DND-41 (cell line): ENCODE data around the gene CASR.

Experiments used
- EZH2 ChIP-seq: IDR thresholded peaks from 3 replicates; pipeline ENCODE4 v1.6.1; 2012; ENCODE audit warnings: borderline replicate concordance, low read depth, mild to moderate bottlenecking, moderate library complexity, low read length, inconsistent platforms; ENCODE audit not compliant: severe bottlenecking
- TF ChIP-seq, protein P1 (sequence below): IDR thresholded peaks from 2 replicates; pipeline ENCODE4 v1.5.1; 2012; ENCODE audit warnings: borderline replicate concordance, low read length, moderate library complexity, mild to moderate bottlenecking; ENCODE audit not compliant: poor library complexity, severe bottlenecking; ENCODE audit errors: extremely low read depth

DNA sequence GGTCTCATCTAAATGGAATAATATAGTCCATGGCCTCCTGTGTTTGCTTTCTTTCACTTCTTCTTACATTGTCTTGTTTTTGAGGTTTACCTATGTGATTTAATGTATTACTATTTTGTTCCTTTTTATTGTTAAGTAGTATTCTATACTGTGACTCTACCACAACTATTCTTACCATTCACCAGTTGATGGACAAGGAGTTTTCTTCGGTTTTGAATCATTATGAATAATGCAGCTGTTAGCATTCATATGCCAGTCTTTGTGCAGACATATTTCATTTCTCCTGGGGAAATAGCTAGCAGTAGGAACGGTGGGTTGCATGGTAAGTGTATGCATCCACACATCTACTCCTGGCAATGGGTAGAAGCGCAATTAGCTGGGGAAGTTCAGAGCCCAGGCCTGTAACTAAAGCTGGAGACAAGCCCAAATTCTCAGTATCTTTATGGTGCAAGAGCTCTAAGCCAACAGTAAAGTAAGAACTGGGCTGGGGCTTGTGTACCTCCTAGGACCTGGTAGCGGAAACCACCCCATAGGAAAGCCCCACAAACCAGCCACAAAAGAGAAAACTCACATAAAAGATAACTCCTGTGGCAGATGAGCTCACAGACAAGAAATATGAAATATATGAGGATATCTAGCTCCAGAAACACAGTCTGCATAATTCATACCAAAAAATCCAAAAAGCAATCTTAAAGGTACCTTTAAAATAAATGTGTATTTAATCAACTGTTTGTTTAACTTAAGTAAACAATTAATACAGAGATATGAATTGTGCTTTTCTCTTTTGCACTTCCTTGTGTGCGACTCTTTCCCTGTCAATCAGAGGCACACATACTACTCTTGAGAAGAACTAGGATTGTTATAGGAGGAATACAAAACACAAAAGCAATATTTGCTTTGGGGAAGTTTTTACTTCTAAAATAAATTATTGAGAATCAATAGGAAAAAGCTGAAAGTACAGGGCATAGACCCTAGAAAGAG is 138.9 kb downstream of the CASR start:
- no peak for TF ChIP-seq EZH2
- TF ChIP-seq, protein P1, sequence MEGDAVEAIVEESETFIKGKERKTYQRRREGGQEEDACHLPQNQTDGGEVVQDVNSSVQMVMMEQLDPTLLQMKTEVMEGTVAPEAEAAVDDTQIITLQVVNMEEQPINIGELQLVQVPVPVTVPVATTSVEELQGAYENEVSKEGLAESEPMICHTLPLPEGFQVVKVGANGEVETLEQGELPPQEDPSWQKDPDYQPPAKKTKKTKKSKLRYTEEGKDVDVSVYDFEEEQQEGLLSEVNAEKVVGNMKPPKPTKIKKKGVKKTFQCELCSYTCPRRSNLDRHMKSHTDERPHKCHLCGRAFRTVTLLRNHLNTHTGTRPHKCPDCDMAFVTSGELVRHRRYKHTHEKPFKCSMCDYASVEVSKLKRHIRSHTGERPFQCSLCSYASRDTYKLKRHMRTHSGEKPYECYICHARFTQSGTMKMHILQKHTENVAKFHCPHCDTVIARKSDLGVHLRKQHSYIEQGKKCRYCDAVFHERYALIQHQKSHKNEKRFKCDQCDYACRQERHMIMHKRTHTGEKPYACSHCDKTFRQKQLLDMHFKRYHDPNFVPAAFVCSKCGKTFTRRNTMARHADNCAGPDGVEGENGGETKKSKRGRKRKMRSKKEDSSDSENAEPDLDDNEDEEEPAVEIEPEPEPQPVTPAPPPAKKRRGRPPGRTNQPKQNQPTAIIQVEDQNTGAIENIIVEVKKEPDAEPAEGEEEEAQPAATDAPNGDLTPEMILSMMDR: no peak
